ENCODE results near the gene PHRF1. TPM values are rescaled to one million over a fixed set of nuclear protein-coding genes. Genes with fewer than 3 reads are reported as not detected.

Gene PHRF1
- total and polyA plus RNA-seq, 9 of the 15 experiments (the other 6 are each of a cell fraction or from before 2014, with no cell fraction given): 0.07 to 37.2 (median 7.7) TPM

DNA sequence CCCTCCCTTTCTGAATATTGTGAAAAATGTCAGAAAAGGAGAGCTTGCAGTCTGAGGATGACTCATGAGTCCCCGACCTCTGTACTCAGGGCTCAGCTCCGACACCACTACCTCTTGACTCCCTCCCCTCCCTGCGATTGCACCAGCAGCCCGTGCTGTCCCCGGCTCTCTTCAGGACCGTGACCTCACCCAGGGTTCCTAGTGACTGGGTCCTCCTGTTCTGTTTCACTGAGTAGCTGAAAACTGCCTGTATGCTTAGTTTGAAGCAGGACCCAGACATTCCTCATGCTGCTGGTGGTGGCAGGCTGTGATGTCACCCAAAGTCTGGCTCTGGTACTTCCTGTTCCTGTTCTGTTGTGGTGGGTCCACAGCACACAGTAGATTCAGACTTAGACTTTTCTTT, 11.7 kb downstream of the PHRF1 start (continued):
- TF ChIP-seq SP2 (IDR thresholded peaks at IDR 0.05; ENCODE audit: extremely low read depth, low read depth, low read length, poor library complexity, severe bottlenecking): no peak
- no peak for TF ChIP-seq PHF20 (IDR thresholded peaks at IDR 0.05; ENCODE audit: partially characterized antibody)
- TF ChIP-seq SMAD2 (IDR thresholded peaks at IDR 0.05; ENCODE audit: low read depth, low read length): no peak
- 0 out of 2 replicates have a peak, but pooled peaks have one; percentile 20 for TF ChIP-seq NFE2 (IDR thresholded peaks at IDR 0.05; ENCODE audit: low read depth)
- no peak for TF ChIP-seq PCBP1 (IDR thresholded peaks at IDR 0.05; ENCODE audit: low read depth, low read length, poor library complexity, severe bottlenecking)
- TF ChIP-seq MEF2D (tag; conservative IDR thresholded peaks at IDR 0.05; ENCODE audit: low read depth): no peak
- no peak for TF ChIP-seq TEAD1 (CRISPR knock-in tag; IDR thresholded peaks at IDR 0.05)
- TF ChIP-seq TRIM24 (IDR thresholded peaks at IDR 0.05): 0 out of 4 replicates have a peak, but pooled peaks of 1 of the 2 experiments have one; percentile 8
- TF ChIP-seq, protein P1, sequence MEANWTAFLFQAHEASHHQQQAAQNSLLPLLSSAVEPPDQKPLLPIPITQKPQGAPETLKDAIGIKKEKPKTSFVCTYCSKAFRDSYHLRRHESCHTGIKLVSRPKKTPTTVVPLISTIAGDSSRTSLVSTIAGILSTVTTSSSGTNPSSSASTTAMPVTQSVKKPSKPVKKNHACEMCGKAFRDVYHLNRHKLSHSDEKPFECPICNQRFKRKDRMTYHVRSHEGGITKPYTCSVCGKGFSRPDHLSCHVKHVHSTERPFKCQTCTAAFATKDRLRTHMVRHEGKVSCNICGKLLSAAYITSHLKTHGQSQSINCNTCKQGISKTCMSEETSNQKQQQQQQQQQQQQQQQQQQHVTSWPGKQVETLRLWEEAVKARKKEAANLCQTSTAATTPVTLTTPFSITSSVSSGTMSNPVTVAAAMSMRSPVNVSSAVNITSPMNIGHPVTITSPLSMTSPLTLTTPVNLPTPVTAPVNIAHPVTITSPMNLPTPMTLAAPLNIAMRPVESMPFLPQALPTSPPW (CRISPR knock-in tag; IDR thresholded peaks at IDR 0.05): peak; percentile 61
- TF ChIP-seq CBFA2T3 (IDR thresholded peaks at IDR 0.05): no peak
- no peak for TF ChIP-seq EP300 (IDR thresholded peaks at IDR 0.05; ENCODE audit: low read length)
- TF ChIP-seq, protein P2, sequence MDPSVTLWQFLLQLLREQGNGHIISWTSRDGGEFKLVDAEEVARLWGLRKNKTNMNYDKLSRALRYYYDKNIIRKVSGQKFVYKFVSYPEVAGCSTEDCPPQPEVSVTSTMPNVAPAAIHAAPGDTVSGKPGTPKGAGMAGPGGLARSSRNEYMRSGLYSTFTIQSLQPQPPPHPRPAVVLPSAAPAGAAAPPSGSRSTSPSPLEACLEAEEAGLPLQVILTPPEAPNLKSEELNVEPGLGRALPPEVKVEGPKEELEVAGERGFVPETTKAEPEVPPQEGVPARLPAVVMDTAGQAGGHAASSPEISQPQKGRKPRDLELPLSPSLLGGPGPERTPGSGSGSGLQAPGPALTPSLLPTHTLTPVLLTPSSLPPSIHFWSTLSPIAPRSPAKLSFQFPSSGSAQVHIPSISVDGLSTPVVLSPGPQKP (CRISPR knock-in tag; IDR thresholded peaks at IDR 0.05): no peak
- TF ChIP-seq SMARCA4 (IDR thresholded peaks at IDR 0.05): peak; percentile 53; the same call in 1 of the 2 replicates
- no peak for TF ChIP-seq SMARCB1 (IDR thresholded peaks at IDR 0.05; ENCODE audit: insufficient read length, low read depth)
- no peak for TF ChIP-seq ZNF224 (CRISPR knock-in tag; IDR thresholded peaks at IDR 0.05)
- no peak for TF ChIP-seq NR2C2 (CRISPR knock-in tag; IDR thresholded peaks at IDR 0.05)
- peak; percentile 50; the same call in 1 of the 2 replicates for TF ChIP-seq NR2C2 (tag; IDR thresholded peaks at IDR 0.05)
- peak; percentile 47 for TF ChIP-seq ARID1B (IDR thresholded peaks at IDR 0.05)
- TF ChIP-seq IFI16 (CRISPR knock-in tag; IDR thresholded peaks at IDR 0.05): no peak
- TF ChIP-seq ZBTB1 (CRISPR knock-in tag; IDR thresholded peaks at IDR 0.05; ENCODE audit: borderline replicate concordance, low read depth): no peak
- no peak for TF ChIP-seq ZFP30 (CRISPR knock-in tag; IDR thresholded peaks at IDR 0.05; ENCODE audit: borderline replicate concordance)
- TF ChIP-seq, protein P3, sequence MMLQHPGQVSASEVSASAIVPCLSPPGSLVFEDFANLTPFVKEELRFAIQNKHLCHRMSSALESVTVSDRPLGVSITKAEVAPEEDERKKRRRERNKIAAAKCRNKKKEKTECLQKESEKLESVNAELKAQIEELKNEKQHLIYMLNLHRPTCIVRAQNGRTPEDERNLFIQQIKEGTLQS (IDR thresholded peaks at IDR 0.05): peak; percentile 95
- TF ChIP-seq, protein P3 (CRISPR knock-in tag; conservative IDR thresholded peaks at IDR 0.05): no peak
- no peak for TF ChIP-seq SPI1 (IDR thresholded peaks at IDR 0.05; ENCODE audit: borderline replicate concordance, low read depth, low read length)

Measured in K562 (cell line).